ENCODE results near the gene ZNF444. TPM values are rescaled to one million over a fixed set of nuclear protein-coding genes. Genes with fewer than 3 reads are reported as not detected.
"Not testable (repeated sequence)": the region's sequence is repeated elsewhere in the genome, so short reads cannot be mapped to it uniquely, and the experiment has no call there.

ZNF444 gene
- total RNA-seq, 1 experiment from 2014 or later: 92.2 TPM

- H3K27me3 Mint-ChIP-seq (ENCODE audit: insufficient read depth, unreplicated experiment): peaks cover 14% of the 10 kb centered on the region
- no peak overlapping the region for H3K27ac Mint-ChIP-seq (ENCODE audit: unreplicated experiment)
- Histone ChIP-seq H3K9me3 (no peaks in the 10 kb centered on the region), H3K36me3 (ENCODE audit: control insufficient read depth, insufficient read depth, low read length) (no peaks in the 10 kb centered on the region), H3K4me3 (ENCODE audit: low read depth, low read length) (no peak overlapping the region), H3K27me3 (replicated peaks; ENCODE audit: control insufficient read depth, insufficient read depth, low read length) (no peaks in the 10 kb centered on the region), H3K4me1 (no peaks in the 10 kb centered on the region)
- ChIA-PET POLR2A (no interaction called here), CTCF (no interaction called here)
- no peak overlapping the region for H3K4me3 Mint-ChIP-seq (ENCODE audit: unreplicated experiment)
- H3K4me1 Mint-ChIP-seq (ENCODE audit: low read depth, unreplicated experiment): peaks cover 5% of the 10 kb centered on the region
- no peaks in the 10 kb centered on the region for H3K9me3 Mint-ChIP-seq (ENCODE audit: unreplicated experiment)
- no peaks in the 10 kb centered on the region for H3K36me3 Mint-ChIP-seq (ENCODE audit: insufficient read depth, unreplicated experiment)
- intact Hi-C loops (cut with micrococcal nuclease; ENCODE audit: unreplicated experiment): no loop called here
- DNase-seq: no peak
- no peak for TF ChIP-seq CTCF (IDR thresholded peaks at IDR 0.05; ENCODE audit: insufficient read depth in 1 of 2, low read depth in 1 of 2, low read length in 1 of 2, severe bottlenecking in 1 of 2, unreplicated experiment in 1 of 2)
- no TSS peak for BruUV-seq (replicated peaks)
Observed at GRCh38 chr19:56174550-56174949, 33.5 kb downstream of the ZNF444 start.

GRCh38 chr19:56175861-56176307 lies 34.8 kb downstream of the ZNF444 start, which contains the start of gene GALP:
TSS of gene GALP (plus strand) at chr19:56176008. CDS start at chr19:56177109, 1,101 bp downstream.
- H3K4me1 ChIP-seq; DNase-seq; H3K36me3 Mint-ChIP-seq (ENCODE audit: insufficient read depth, unreplicated experiment); H3K36me3 ChIP-seq (ENCODE audit: control insufficient read depth, insufficient read depth, low read length); H3K4me1 Mint-ChIP-seq (ENCODE audit: low read depth, unreplicated experiment); H3K9me3 ChIP-seq; H3K27ac Mint-ChIP-seq (ENCODE audit: unreplicated experiment); H3K4me3 ChIP-seq (ENCODE audit: low read depth, low read length); H3K27me3 ChIP-seq (replicated peaks; ENCODE audit: control insufficient read depth, insufficient read depth, low read length); intact Hi-C loops (cut with micrococcal nuclease; ENCODE audit: unreplicated experiment); H3K9me3 Mint-ChIP-seq (ENCODE audit: unreplicated experiment); H3K4me3 Mint-ChIP-seq (ENCODE audit: unreplicated experiment); BruUV-seq (replicated peaks): not testable (repeated sequence)
- peaks cover 14% of the 10 kb centered on the region for H3K27me3 Mint-ChIP-seq (ENCODE audit: insufficient read depth, unreplicated experiment)
- ChIA-PET POLR2A (interaction anchor here (0.9 kb wide), 1 partner anchor 547 kb away, joined by 4 read pairs; no protein-coding TSS in a partner anchor), CTCF (interaction anchor here (0.6 kb wide), 1 partner anchor 106 kb away, joined by 3 read pairs; no protein-coding TSS in a partner anchor)

- ChIA-PET POLR2A (interaction anchor here (0.9 kb wide), 1 partner anchor 548 kb away, joined by 4 read pairs; no protein-coding TSS in a partner anchor), CTCF (interaction anchor here (0.6 to 0.8 kb wide), 2 partner anchors 20 to 107 kb away, joined by 3 read pairs; no protein-coding TSS in a partner anchor)
- H3K36me3 Mint-ChIP-seq (ENCODE audit: insufficient read depth, unreplicated experiment); H3K4me3 Mint-ChIP-seq (ENCODE audit: unreplicated experiment); H3K9me3 ChIP-seq; BruUV-seq (replicated peaks); intact Hi-C loops (cut with micrococcal nuclease; ENCODE audit: unreplicated experiment); H3K27me3 ChIP-seq (replicated peaks; ENCODE audit: control insufficient read depth, insufficient read depth, low read length); H3K9me3 Mint-ChIP-seq (ENCODE audit: unreplicated experiment); DNase-seq; H3K36me3 ChIP-seq (ENCODE audit: control insufficient read depth, insufficient read depth, low read length); H3K4me1 Mint-ChIP-seq (ENCODE audit: low read depth, unreplicated experiment); H3K4me3 ChIP-seq (ENCODE audit: low read depth, low read length); H3K27ac Mint-ChIP-seq (ENCODE audit: unreplicated experiment); H3K4me1 ChIP-seq: not testable (repeated sequence)
- H3K27me3 Mint-ChIP-seq (ENCODE audit: insufficient read depth, unreplicated experiment): peaks cover 14% of the 10 kb centered on the region
Observed at GRCh38 chr19:56176310-56176709, 35.2 kb downstream of the ZNF444 start.

GRCh38 chr19:56176881-56177280 lies 35.8 kb downstream of the ZNF444 start:
- BruUV-seq (replicated peaks): no TSS peak
- Histone ChIP-seq H3K9me3 (no peaks in the 10 kb centered on the region), H3K27me3 (replicated peaks; ENCODE audit: control insufficient read depth, insufficient read depth, low read length) (no peaks in the 10 kb centered on the region), H3K4me1 (no peaks in the 10 kb centered on the region), H3K4me3 (ENCODE audit: low read depth, low read length) (no peak overlapping the region), H3K36me3 (ENCODE audit: control insufficient read depth, insufficient read depth, low read length) (no peaks in the 10 kb centered on the region)
- Mint-ChIP-seq H3K27me3 (ENCODE audit: insufficient read depth, unreplicated experiment) (peaks cover 17% of the 10 kb centered on the region), H3K27ac (ENCODE audit: unreplicated experiment) (no peak overlapping the region), H3K4me3 (ENCODE audit: unreplicated experiment) (no peak overlapping the region), H3K4me1 (ENCODE audit: low read depth, unreplicated experiment) (peaks cover 5% of the 10 kb centered on the region), H3K9me3 (ENCODE audit: unreplicated experiment) (no peaks in the 10 kb centered on the region), H3K36me3 (ENCODE audit: insufficient read depth, unreplicated experiment) (no peaks in the 10 kb centered on the region)
- intact Hi-C loops (cut with micrococcal nuclease; ENCODE audit: unreplicated experiment): no loop called here
- no peak for DNase-seq
- POLR2A ChIA-PET: interaction anchor here (0.9 kb wide), 1 partner anchor 548 kb away, joined by 4 read pairs; no protein-coding TSS in a partner anchor
- CTCF ChIA-PET: interaction anchor here (0.8 kb wide), 1 partner anchor 21 kb away, joined by 3 read pairs; no protein-coding TSS in a partner anchor
- no peak for TF ChIP-seq CTCF (IDR thresholded peaks at IDR 0.05; ENCODE audit: insufficient read depth in 1 of 2, low read depth in 1 of 2, low read length in 1 of 2, severe bottlenecking in 1 of 2, unreplicated experiment in 1 of 2)

Measured in Caco-2 (cell line).